ENCODE measurements around the gene RPS6KB2.
A peak's percentile ranks its signal among the peaks of the same experiment; 100 is the strongest.
"Not testable (repeated sequence)": the region's sequence is repeated elsewhere in the genome, so short reads cannot be mapped to it uniquely, and the experiment has no call there.

The RPS6KB2 gene

DNA sequence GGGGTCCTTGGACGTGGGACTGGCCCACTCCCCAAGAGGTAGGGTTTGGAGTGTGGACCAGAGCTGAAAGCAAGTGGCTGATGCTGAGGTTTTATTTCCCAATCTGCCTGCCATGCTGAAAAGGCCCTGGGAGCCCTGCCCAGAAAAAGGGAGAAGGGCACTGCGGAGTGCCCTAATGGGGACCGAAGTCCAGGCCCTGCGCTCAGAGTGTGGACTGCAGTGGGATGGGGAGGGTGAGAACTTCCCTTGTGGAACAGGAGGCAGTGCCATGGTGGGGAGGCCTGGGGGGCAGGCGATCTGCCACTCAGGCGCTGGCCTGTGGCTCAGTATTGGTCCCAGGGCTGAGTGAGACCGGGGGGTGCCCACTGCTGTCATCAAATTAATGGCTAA, 19.9 kb downstream of the RPS6KB2 start:
- no peak for DNase-seq

DNA sequence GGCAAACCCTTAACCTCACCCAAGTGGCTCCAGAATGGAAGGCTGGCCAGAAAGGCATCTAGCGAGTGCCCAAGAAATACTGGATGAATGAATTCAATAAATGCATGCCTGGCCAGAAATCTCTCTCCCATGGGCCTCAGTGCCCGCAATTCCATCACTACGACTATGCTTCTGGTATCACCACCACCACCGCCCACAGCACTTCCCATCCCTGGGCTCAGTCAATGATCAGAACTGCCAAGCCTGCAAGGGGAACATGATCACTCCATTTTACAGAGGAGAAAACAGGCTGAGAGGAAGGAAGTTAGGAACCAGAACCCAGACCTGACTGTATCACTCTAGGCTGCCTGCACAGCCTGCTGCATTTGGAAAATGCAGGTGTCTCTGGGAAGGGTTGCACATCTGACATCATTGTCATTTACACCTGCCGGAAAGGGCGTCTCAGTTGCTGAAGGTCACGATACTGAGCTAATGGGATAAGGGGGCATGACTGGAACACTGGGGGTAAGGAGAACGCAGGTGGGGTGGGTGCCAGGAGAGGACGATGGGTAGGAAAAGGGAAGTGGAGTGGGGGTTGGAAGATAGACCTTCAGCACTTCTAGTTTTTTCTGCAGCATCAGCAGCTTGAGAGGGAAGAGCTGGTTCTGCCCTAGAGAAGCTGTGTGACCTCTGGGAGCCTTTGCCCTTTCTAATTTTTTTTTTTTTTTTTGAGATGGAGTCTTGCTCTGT, 21.0 kb downstream of the RPS6KB2 start:
- DNase-seq: no peak

DNA sequence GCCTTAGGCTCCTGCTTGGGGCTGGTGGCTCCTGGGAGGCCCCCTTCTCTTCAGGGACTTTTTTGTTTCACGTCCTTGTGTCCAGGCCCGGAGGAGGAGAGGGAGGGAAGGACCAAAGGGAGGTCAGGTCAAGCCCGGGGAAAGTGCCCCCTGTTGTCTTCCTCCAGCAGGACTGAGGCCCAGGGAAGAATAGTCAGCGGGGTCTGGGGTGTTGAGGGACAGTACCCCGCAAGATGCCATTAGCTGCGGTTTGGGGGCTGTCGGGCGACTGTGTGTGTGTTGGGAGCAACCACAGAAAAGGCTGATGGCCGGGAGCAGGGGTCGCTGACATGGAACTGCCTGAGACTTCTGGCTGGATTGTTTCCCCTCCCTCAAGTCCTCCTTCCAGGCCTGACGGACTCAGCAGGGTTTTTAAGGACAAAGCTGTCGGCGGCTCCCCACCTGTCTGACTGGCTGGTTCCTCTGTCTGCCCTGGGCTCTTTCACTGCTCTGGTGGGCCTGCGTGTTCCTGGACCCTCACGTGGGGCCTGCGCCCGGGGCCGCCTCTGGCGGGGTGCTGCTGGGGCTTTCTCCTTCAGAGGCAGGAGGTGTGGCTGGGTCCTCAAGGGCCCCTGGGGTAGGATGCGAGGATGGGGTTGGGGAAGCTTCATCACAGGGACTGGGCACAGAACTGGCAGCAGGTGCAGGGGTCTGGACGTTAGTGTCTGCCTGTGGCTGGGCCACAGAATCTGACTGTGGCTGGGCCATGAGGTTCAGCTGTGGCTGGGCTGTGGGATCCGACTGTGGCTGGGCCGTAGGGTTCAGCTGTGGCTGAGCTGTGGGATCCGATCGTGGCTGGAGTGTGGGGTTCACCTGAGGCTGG, 22.7 kb downstream of the RPS6KB2 start:
- DNase-seq: no peak

DNA sequence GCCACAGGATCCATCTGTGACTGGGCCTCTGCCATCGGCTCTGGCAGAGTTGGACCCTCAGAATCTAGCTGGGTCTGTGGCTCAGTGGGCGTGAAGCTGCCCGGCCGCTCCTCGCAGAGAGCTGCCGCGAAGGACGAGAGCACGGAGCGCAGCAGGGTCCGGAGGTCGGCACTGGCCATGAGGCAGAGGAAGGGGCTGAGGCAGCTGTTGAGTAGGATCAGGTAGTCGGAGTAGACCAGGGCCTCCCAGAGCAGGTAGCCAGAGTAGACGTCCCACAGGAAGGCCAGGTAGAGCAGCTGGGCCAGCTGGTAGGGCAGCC, 23.3 kb downstream of the RPS6KB2 start:
- no peak for DNase-seq

DNA sequence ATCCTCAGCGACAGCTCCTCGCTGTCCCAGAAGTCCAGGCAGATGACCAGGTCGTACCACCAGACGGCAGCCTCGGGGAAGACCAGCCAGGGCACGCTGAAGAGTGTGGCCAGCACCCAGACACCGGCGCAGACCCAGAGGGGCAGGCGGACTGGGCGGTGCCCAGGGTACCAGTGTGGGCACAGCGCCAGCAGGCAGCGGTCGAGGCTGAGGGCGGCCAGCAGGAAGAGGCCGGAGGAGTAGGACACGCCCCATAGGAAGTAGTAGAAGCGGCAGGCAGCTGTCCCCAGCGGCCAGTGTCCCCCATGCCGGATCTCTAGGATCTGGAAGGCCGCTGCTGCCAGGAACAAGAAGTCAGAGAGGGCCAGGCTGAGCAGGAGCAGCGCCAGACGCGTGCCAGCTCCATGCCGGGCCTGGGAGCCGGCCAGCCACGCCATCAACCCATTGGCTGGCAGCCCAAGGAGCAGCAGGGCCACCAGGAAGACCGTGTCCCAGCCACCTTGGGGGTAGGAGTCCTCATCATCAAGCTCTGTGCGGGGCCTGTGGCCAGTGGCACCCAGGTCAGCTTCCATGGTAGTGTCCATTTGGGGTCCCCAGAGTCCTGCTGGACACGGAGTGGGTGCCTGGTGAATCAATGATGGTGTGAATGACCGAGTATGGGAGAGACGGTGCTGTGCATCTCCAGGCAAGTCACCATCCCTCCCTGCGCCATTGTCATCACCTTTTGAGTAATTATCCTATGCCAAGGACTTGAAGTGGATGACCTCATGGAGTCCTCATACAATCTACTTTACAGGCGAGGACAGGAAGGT, 24.1 kb downstream of the RPS6KB2 start, which contains the start of gene GPR152:
Gene GPR152 (minus strand): TSS at position 589 of the 812 bp plus-strand sequence. CDS start 5 bp downstream, at position 584.
- no peak for DNase-seq

DNA sequence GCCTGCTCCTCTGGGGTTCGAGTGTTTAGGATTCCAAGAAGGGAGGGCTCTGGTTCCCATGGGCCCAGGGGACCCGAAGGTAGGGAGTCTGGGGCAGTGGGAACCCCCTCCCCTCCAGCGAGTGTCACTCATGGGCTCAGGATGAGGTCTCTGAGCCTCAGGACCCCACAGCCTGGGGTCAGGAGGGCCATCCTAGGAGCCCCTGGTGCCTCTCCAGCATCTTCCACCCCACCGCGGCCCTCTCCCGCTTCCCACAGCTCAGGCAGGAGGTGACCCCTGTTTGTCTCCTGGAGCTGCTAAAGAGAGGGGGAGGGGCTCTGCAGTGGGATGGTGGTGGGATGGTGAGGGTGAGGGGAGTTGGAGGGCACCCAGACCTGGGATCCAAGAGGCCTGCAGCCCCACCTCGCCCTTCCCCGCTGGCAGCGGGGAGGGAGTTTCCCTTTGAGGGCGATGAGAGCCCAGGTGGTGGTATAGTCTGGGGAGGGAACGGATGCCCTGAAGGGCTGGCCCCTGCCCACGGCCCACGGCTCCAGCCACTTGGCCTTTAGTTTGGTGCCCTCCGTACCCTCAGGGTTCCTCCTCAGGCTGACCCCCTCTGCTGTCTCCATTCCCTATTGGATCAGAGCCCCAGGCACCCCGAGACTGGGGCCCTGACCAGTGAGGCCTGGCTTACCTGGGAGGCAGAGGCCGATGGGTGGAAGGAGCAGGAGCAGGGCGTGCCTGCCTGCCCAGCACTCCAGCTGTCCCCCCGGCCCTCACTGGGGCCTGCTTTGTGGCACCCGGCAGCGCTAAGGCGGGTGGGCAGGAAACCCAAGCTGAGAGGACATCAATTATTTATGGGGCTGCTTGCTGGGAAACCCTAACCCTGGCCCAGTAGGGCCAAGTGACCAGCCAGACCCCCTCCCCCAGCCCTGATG, 25.8 kb downstream of the RPS6KB2 start:
- DNase-seq: no peak

DNA sequence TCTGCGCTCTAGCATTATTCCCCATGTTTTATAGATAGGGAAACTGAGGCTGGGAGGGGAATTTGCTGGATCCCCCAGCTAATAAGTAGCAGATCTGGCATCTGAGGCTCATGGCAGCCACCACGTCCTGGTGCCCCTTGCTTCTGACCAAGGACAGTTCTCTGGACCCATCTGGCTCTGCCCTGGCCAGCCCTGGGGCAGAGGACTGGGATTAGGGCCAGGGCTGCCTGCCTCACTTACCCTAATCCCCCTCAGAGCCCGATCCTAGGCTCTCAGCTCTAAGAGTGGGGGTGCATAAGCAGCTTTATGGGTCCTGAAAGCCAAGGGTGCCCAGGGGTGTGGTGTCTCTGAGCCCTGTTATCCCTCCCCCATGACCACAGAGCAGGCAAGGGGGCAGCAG, 26.8 kb downstream of the RPS6KB2 start, which contains the start of gene CABP4:
Gene CABP4 (plus strand): TSS at position 301 of the 400 bp plus-strand sequence. CDS start 70 bp downstream, at position 371.
- no peak for DNase-seq

DNA sequence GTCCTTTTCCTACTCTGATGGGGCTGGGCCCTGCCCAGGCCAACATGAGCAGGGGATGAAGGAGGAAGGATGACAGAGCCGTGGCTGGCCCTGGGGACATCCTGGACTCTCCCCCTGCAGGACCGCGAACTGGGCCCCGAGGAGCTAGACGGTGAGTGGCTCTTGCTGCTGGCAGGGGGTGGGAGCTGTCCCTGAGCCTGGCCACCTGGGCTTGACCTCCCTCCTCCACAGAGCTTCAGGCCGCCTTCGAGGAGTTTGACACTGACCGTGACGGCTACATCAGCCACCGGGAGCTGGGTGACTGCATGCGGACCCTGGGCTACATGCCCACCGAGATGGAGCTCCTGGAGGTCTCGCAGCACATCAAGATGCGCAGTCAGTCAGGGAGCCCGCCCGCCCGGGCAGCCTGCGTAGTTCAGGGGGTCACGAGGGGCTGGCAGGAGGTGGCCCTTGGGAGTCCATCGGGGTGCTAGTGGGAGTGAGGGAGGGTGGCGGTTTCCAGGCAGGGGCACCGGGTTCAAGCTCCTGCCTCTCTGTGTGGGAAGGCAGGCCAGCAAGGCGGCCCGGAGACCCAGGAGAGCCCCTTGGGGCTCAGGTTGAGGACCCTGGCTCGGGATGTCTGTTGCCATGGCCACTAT, 27.9 kb downstream of the RPS6KB2 start:
- DNase-seq: no peak

DNA sequence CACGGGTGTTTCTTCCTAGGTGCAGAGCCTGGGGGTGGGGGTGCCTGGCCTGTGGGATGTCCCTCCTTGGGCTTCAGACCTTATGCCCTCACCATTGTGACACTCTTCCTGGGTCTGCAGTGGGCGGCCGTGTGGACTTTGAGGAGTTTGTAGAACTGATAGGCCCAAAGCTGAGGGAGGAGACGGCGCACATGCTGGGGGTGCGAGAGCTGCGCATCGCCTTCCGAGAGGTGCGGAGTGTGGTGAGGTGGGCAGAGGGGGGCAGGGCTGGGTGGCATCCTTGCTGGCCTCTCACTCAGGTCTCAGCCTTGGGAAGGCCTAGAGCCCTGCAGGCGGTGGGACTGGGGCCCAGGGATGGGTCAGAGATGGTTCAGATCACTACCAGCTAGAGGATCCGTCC, 29.2 kb downstream of the RPS6KB2 start:
- no peak for DNase-seq

DNA sequence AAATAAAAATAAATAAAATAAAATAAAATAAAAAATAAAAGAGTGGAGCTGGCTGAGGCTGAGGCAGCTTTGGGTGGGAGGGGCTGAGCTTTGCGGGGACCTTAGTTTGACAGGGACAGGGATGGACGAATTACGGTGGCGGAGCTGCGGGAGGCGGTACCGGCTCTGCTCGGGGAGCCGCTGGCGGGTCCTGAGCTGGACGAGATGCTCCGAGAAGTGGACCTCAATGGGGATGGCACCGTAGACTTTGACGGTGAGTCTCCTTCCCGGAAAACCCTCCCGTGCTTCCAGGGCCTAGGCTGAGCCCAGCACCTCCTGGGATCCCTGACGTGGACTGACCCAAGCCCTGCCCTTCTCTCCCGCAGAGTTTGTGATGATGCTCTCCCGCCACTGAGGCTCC, 30.0 kb downstream of the RPS6KB2 start:
- DNase-seq: no peak

DNA sequence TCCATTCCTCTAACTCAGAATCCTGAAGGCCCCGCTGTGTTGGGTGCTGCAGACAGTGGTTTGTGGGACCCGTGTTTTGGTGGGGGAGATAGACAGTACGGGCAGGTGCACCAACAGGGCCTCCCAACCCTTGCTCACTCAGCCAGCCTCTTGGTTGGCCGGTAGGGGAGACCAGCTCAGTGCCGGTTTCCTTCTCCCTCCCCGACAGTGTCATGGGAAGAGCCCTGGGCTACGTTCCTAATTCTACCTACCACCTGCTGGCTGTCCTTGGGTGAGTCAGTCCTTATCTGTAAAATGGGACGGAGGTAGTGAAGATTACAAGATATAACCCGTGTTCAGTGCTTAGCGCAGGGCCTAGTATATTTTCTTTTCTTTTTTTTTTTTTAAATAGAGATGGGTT, 34.9 kb downstream of the RPS6KB2 start:
- no peak for DNase-seq

DNA sequence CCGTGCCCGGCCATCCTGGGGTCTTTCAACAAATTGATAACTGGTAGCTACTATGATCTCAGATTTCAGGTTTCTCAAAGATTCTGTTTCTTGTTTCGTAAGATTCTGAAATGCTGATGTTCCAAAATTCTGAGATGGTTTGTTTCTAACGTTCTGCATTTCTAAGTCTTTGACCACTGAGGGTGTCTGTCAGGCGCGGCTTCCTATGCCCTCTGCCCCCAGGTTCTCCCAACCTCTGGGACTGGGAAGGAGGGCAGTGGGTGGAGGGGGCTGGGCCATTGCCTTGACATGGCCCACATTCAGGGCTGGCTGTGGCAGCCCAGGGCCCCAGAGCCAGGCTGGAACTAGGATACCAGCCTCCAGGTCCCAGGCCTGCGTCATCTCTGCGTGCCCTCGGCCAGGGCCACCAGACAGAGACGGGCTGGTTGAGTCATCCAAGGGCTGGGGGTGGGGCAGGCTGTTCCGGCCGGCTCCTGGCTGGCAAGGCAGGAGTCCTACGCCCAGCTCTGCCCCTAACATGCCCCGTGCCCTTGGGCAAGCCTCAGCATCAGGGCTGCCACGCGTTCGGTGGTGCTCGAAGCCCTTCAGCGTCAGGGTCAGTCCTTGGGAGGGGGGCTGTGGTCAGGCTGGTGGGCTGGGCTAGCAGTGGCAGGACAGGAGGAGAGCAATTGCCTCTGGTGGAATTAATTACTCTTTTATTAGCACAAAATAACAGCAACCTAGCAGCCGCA, 35.6 kb downstream of the RPS6KB2 start:
- peak; percentile 56 for DNase-seq

DNA sequence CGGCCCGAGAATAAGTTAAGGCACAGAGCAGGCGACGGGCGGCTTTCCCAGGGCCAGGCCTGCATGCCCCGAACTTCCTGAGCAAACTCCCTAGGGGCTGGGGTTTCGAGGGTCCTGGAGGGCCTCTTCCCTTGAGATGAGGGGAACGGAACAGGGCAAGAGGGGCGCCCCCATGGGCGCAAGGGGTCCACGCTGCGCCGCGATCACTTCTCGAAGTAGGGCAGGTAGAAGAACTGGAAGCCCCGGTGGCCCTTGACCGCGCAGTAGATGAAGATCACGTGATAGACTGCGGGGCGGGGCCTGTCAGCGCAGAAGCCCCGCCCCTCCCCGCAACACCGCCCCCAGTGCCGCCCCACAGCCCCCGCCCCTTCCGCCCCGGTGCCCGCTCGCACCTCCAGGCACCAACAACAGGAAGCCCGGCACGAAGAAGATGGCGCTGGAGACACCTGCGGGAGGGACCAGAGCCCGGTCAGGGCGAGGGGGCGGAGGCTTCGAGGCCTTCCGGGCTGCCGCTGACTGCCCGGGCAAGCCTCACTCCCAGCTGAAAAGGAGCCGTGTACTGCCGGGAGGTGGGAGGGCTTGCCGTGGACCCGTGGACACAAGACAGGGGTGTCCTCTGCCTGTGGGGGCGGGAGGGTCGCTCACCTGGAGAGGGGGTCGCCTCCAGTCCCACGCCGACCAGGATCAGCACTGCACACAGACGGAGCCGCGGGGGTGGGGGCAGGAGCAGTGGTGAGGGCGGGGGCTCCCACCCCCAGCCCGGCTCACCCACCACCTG, 36.3 kb downstream of the RPS6KB2 start:
- peak; percentile 74 for DNase-seq

DNA sequence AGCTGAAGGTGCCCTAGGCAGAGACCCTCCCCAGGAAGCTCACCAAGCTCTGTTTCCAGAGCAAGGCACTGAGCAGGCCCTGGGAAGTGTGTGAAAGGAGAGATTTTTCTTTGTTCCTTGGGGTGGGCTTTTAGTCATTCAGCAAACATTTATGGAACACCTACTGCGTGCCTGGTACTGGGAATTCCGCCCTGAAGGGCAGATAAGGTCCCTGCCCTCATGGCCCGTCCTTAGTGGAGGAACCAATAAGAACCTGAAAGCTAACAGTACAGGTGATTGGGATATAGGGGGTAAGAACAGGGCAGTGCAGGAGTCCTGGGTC, 36.9 kb downstream of the RPS6KB2 start:
- DNase-seq: no peak

DNA sequence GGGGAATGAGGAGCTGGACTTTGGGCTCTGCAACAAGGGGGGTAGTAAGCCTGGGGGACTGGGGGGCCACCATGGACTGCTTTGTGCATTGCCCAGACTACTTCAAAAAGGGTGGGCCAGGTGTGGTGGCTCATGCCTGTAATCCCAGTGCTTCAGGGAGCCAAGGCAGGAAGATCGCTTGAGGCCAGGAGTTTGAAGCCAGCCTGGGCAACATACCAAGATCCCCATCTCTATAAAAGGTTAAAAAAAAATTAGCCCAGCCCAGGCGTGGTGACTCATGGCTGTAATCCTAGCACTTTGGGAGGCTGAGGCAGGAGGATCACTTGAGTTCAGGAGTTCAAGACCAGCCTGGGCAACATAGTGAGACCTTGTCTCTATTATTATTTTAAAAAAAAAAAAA, 37.2 kb downstream of the RPS6KB2 start:
- DNase-seq: not testable (repeated sequence)

DNA sequence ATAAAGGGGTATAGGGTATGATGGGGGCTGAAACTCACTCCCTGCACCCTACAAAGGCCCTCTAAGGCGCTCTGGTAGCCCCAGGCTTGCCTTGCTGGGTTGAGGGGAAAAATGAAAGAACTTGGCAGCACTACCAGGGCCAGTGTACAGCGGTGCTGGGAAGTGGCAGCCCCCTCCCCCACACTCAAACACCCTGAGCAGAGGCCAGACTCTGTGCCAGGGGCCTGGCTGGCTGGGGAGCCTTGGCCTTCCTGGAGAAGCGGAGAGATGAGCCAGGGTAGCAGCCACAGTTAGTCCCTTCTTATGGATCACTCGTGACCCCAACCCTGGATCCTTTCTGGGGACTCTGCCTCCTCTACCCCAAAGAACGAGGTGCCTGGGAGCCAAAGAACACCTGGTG, 38.1 kb downstream of the RPS6KB2 start:
- DNase-seq: no peak

DNA sequence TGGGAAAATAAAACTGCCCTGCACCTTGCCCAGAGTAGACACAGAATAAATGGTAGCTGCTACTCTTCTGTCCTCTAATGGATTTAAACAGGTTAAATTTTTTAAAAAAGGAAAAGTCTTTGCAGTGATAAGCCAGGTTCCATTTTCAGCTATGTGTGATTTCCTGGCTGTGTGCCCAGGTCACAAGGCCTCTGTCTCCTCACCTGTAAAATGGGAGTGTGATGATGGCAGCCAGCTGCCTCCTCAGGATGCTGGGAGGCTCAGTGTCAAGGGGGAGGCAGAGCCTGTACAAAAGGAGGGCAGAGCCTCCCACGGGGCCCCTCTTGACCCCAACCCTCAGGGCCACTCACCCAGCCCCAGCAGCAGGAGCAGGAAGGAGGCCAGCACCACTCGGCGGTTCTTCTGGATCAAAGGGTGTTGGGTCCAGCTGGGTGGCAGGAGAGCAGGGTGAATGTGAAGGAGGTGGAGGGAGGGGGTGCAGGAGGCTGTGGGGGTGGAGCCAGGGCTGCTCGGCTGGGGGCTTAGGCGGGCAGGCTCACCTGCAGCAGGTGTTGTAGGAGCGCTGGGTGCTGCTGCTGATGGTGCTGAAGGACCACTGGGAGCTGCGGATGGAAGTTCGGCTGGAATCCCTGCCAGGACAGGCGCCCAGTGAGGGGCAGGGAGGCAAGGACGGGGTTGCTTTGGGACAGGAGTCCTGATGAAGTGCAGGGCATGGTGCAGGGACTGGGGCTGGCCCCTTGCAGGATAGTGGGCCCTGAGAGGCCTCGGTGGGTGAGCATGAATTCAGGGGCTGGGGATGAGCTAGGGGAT, 38.9 kb downstream of the RPS6KB2 start:
- no peak for DNase-seq

DNA sequence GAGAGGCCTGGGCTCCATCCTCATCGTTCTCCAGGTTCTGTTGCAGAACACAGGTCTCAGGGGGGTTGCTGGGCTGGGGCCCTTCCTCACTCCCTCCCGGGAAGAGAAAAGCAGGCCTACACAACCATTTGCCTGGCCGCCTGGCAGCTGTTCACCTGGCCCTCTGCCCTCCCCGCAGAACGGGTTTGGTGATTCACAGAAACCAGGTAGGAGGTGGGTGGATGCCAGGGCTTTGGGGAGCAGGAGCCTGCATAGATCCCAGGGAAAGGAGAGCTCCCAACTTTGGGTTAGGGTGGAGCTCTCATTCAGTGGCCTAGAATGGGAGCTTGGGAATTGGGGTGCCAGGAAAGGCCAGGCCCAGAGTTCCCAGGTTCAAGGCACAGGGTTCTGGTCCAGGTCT, 39.8 kb downstream of the RPS6KB2 start:
- no peak for DNase-seq

DNA sequence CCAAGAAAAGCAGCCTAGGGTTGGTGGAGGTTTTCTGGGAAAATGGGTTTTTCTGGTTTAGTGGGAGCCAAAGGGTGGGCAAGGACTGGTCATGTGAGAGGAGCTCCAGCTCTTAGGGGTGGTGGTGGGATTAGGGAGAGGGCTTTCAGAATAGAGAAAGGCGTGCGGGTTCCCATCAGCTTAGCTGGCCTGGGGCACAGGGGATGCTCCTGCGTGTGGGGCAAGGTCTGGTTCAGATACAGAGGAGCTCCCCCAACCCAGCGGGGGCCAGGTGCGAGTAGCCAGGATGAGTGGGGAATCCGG, 40.1 kb downstream of the RPS6KB2 start:
- no peak for DNase-seq

Data from GF-D8 (cell line).